ENCODE measurements around the gene MOGAT3.

Gene MOGAT3

DNA sequence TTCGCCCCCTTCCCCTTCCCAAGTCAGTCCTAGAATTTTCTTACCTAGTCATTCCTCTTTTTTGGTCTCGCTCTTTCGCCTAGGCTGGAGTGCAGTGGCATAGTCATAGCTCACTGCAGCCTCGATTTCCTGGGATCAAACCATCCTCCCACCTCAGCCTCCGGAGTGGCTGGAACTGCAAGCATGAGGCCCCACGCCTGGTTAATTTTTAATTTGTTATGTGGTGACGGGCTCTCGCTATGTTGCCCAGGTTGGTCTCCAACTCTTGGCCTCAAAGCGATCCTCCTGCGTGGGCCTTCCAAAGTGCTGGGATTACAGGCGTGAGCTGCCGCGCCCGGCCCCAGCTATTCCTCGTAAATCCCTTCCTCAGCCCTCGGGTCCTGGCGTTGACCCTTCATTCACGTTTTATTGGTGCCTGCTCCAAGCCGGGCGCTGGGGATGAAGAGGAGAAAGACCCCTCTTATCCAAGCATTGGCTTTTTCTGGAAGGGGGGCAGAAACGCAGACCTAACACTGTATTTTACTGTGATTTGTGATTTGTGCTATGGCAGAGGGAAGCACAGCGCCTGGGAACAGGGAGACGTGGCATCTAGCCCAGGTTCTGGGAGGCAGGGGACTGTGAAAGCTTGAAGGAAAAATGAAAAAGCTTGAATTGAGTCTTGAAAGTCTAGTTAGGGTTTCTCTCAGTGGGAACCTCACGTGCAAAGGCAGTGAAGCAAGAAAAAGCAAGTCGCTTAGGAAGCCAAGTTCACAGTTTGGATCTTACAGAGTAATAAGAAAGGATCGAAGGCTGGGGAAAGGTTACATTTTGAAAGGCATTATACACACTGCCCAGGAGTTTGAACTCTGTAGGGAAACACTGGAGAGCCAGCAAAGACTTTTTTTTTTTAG, 17.6 kb upstream of the MOGAT3 start:
- WGBS (ENCODE audit: extremely low coverage, insufficient coverage, low lambda C conversion rate), result no CpG with 5 or more reads among the region's 26 CpGs

DNA sequence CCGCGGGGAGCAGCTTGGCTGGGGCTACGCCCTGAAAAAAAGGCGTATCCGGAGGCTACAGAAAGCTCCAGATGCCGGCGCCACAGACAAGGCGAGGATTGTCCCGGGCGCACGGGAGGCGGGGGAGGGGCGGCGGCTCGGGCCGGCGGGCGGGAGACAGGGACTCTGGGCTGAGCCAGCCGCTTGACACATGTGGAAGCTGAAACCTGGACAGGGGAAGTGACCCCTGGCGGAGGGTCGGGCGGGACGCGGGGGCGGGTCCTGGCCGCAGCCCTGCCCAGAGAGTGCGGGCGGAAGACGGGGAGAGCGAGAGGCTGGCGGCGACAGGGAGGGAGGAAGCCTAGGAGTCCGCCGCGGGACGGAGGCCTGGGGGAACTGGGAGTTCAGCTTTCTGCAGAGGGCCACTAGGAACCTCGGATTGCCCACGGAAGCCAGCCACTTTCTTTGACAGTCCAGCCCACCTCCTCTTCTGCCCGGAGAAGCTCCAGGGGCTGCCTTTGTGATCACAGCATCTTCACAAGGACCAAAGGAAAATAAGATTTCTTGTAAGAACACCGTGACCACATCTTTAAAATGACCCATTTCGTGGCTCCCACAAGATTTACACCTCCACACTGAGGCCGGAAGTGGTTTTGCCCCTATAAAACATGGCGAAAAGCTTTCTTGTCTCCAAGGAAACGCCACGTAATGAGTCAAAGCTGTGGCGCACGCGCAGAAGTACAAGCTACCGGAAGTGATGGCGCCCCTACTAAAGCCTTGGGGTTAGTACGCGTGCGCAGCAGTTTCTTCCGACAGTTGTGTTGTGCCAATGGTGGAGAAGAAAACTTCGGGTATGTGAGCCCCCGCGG, 16.8 kb upstream of the MOGAT3 start, which contains the start of the genes PLOD3 and ZNHIT1:
Gene PLOD3 (minus strand): TSS at position 194 of the 848 bp plus-strand sequence. CDS start 307 bp downstream, outside the sequence.
Gene ZNHIT1 (plus strand): TSS at position 778 of the 848 bp plus-strand sequence. CDS start 31 bp downstream, at position 809.
- H3K36me3 ChIP-seq (ENCODE audit: control insufficient read depth, insufficient read depth, low read length), result no peaks in the 10 kb centered on the region
- H4K5ac ChIP-seq (ENCODE audit: low read length), result no peak within 1 kb of the TSS
- H3K4me2 ChIP-seq (ENCODE audit: low read length), result peak within 1 kb of the TSS; percentile 97
- H3K27ac ChIP-seq (ENCODE audit: low read depth, low read length), result peak within 1 kb of the TSS; percentile 72
- peak within 1 kb of the TSS; percentile 42 for H3K18ac ChIP-seq (ENCODE audit: low read length)
- H3K4ac ChIP-seq (ENCODE audit: low read depth, low read length), result peak within 1 kb of the TSS; percentile 60
- peak within 1 kb of the TSS; percentile 74 for H3K4me3 ChIP-seq (ENCODE audit: low read length)
- no peaks in the 10 kb centered on the region for H3K27me3 ChIP-seq (ENCODE audit: insufficient read depth, low read length, poor library complexity)
- H2BK15ac ChIP-seq (replicated peaks; ENCODE audit: low read depth), result no peak within 1 kb of the TSS
- H2AK5ac ChIP-seq (ENCODE audit: low read length), result no peak within 1 kb of the TSS
- peaks cover 12% of the 10 kb centered on the region for H3K79me1 ChIP-seq (ENCODE audit: low read length)
- H3K4me1 ChIP-seq (ENCODE audit: control insufficient read depth, low read depth, low read length), result no peaks in the 10 kb centered on the region
- no CpG with 5 or more reads among the region's 57 CpGs for WGBS (ENCODE audit: extremely low coverage, insufficient coverage, low lambda C conversion rate)
- no peak within 1 kb of the TSS for H4K8ac ChIP-seq (ENCODE audit: low read depth, low read length)
- H2BK120ac ChIP-seq (ENCODE audit: low read depth, low read length), result no peak within 1 kb of the TSS
- peak within 1 kb of the TSS; percentile 86 for H3K9ac ChIP-seq (ENCODE audit: low read length)
- H2BK5ac ChIP-seq (ENCODE audit: low read length), result peak within 1 kb of the TSS; percentile 70
- peak; percentile 99 for DNase-seq
- H3K23ac ChIP-seq (ENCODE audit: low read length), result no peak within 1 kb of the TSS
- H3K79me2 ChIP-seq (ENCODE audit: control insufficient read depth, insufficient read depth, low read length), result peaks cover 5% of the 10 kb centered on the region
- H3K56ac ChIP-seq (ENCODE audit: low read length), result peak within 1 kb of the TSS; percentile 92

More for the DNA sequence above, 17.6 kb upstream of the MOGAT3 start:
- no peak overlapping the region for H4K5ac ChIP-seq (ENCODE audit: low read length)
- H3K36me3 ChIP-seq (ENCODE audit: control insufficient read depth, insufficient read depth, low read length), result no peaks in the 10 kb centered on the region
- no peaks in the 10 kb centered on the region for H3K27me3 ChIP-seq (ENCODE audit: insufficient read depth, low read length, poor library complexity)
- peak overlapping the region; percentile 97 for H3K4me2 ChIP-seq (ENCODE audit: low read length)
- H3K4me3 ChIP-seq (ENCODE audit: low read length), result peak overlapping the region; percentile 74
- no peak overlapping the region for H3K27ac ChIP-seq (ENCODE audit: low read depth, low read length)
- H3K18ac ChIP-seq (ENCODE audit: low read length), result no peak overlapping the region
- H3K4ac ChIP-seq (ENCODE audit: low read depth, low read length), result no peak overlapping the region
- no peak overlapping the region for H4K8ac ChIP-seq (ENCODE audit: low read depth, low read length)
- H2BK15ac ChIP-seq (replicated peaks; ENCODE audit: low read depth), result no peak overlapping the region
- H3K23ac ChIP-seq (ENCODE audit: low read length), result no peak overlapping the region
- peaks cover 13% of the 10 kb centered on the region for H3K79me1 ChIP-seq (ENCODE audit: low read length)
- DNase-seq, result no peak
- H2BK5ac ChIP-seq (ENCODE audit: low read length), result no peak overlapping the region
- no peaks in the 10 kb centered on the region for H3K4me1 ChIP-seq (ENCODE audit: control insufficient read depth, low read depth, low read length)
- H2BK120ac ChIP-seq (ENCODE audit: low read depth, low read length), result no peak overlapping the region
- H3K9ac ChIP-seq (ENCODE audit: low read length), result peak overlapping the region; percentile 78
- no peak overlapping the region for H2AK5ac ChIP-seq (ENCODE audit: low read length)
- H3K79me2 ChIP-seq (ENCODE audit: control insufficient read depth, insufficient read depth, low read length), result peaks cover 5% of the 10 kb centered on the region
- peak overlapping the region; percentile 89 for H3K56ac ChIP-seq (ENCODE audit: low read length)

DNA sequence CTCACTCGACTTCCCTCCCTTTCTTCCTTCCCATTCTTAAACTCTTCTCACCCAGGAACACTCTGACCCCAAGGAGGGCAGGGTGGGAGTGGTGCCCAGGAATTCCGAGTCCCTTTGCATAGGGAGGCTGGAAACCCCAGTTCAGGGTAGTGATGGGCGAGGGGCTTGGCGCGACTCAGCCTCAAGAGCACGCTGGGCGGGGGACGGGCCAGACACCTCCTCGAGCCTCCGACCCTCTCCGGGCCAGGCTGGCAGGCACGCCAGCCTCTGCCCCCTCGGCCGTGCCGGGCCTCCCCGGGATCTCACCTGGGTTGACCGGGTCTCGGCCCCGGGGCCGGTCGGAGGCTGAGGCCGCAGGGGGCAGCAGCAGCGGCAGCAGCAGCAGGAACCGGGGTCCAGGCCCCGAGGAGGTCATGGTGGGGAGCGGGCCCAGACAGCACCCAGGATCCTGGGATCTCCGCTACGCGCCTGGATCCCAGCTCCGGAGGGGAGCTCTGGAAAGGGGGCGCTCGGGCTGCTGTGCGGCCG, 16.1 kb upstream of the MOGAT3 start:
- DNase-seq, result no peak
- Histone ChIP-seq H3K9ac (ENCODE audit: low read length) (peak overlapping the region; percentile 73), H3K18ac (ENCODE audit: low read length) (no peak overlapping the region), H3K79me2 (ENCODE audit: control insufficient read depth, insufficient read depth, low read length) (peaks cover 5% of the 10 kb centered on the region), H3K4me3 (ENCODE audit: low read length) (peak overlapping the region; percentile 51), H3K4me1 (ENCODE audit: control insufficient read depth, low read depth, low read length) (no peaks in the 10 kb centered on the region), H2AK5ac (ENCODE audit: low read length) (no peak overlapping the region), H3K27me3 (ENCODE audit: insufficient read depth, low read length, poor library complexity) (no peaks in the 10 kb centered on the region), H3K36me3 (ENCODE audit: control insufficient read depth, insufficient read depth, low read length) (no peaks in the 10 kb centered on the region), H3K79me1 (ENCODE audit: low read length) (peaks cover 12% of the 10 kb centered on the region), H4K8ac (ENCODE audit: low read depth, low read length) (no peak overlapping the region), H2BK120ac (ENCODE audit: low read depth, low read length) (no peak overlapping the region), H2BK15ac (replicated peaks; ENCODE audit: low read depth) (no peak overlapping the region), H3K23ac (ENCODE audit: low read length) (no peak overlapping the region), H2BK5ac (ENCODE audit: low read length) (no peak overlapping the region), H3K4me2 (ENCODE audit: low read length) (peak overlapping the region; percentile 35), H3K4ac (ENCODE audit: low read depth, low read length) (no peak overlapping the region), H3K56ac (ENCODE audit: low read length) (peak overlapping the region; percentile 92), H4K5ac (ENCODE audit: low read length) (no peak overlapping the region), H3K27ac (ENCODE audit: low read depth, low read length) (peak overlapping the region; percentile 45)
- WGBS (ENCODE audit: extremely low coverage, insufficient coverage, low lambda C conversion rate), result no CpG with 5 or more reads among the region's 34 CpGs

DNA sequence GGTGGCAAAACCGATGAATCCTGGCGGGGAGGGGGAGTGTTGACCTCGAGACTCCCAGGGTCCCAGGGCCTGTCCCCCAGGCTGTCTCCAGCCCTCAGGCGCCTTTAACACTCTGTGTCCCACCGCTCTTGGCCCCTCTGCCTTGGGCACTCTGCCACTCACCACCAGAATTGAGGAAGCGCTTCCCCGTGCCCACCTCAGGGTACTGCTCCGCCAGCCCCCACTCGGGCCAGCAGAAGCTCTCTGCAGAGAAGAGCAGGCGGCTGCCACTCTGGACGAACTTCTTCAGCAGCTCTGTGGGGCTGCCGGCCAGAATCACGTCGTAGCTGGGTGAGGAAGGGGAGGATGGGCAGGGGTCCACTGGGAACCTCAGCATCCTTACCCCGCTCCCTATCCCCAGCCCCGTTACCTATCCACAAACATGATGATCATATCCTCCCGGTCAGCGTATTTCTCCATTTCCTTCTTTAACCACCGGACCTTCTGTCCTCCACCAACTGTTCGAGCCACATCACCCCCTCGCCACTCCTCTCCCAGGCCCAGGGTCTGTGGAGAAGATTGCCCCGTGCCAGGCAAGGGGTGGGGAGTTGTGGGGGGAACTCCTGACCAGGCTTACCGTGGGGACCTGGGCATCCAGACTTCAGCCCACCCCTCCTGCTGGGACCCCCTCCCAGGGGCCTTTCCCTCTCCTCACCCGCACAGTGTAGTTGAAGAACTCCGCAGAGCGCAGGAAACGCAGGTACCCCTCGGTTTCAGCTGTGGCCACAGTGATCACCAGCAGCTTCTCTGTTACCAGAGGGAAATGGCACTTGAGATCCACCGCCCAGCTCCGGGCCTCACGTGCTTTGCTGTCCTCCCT, 15.4 kb upstream of the MOGAT3 start:
- Histone ChIP-seq H4K5ac (ENCODE audit: low read length) (no peak overlapping the region), H2BK120ac (ENCODE audit: low read depth, low read length) (no peak overlapping the region), H4K8ac (ENCODE audit: low read depth, low read length) (no peak overlapping the region), H3K27me3 (ENCODE audit: insufficient read depth, low read length, poor library complexity) (no peaks in the 10 kb centered on the region), H3K79me2 (ENCODE audit: control insufficient read depth, insufficient read depth, low read length) (peaks cover 5% of the 10 kb centered on the region), H3K36me3 (ENCODE audit: control insufficient read depth, insufficient read depth, low read length) (no peaks in the 10 kb centered on the region), H3K18ac (ENCODE audit: low read length) (no peak overlapping the region), H3K79me1 (ENCODE audit: low read length) (peaks cover 12% of the 10 kb centered on the region), H3K9ac (ENCODE audit: low read length) (peak overlapping the region; percentile 73), H3K4me1 (ENCODE audit: control insufficient read depth, low read depth, low read length) (no peaks in the 10 kb centered on the region), H2BK15ac (replicated peaks; ENCODE audit: low read depth) (no peak overlapping the region), H3K27ac (ENCODE audit: low read depth, low read length) (no peak overlapping the region), H3K4me2 (ENCODE audit: low read length) (peak overlapping the region; percentile 35), H3K23ac (ENCODE audit: low read length) (no peak overlapping the region), H3K56ac (ENCODE audit: low read length) (peak overlapping the region; percentile 92), H2BK5ac (ENCODE audit: low read length) (no peak overlapping the region), H3K4ac (ENCODE audit: low read depth, low read length) (no peak overlapping the region), H3K4me3 (ENCODE audit: low read length) (peak overlapping the region; percentile 51), H2AK5ac (ENCODE audit: low read length) (no peak overlapping the region)
- DNase-seq, result no peak
- no CpG with 5 or more reads among the region's 31 CpGs for WGBS (ENCODE audit: extremely low coverage, insufficient coverage, low lambda C conversion rate)

DNA sequence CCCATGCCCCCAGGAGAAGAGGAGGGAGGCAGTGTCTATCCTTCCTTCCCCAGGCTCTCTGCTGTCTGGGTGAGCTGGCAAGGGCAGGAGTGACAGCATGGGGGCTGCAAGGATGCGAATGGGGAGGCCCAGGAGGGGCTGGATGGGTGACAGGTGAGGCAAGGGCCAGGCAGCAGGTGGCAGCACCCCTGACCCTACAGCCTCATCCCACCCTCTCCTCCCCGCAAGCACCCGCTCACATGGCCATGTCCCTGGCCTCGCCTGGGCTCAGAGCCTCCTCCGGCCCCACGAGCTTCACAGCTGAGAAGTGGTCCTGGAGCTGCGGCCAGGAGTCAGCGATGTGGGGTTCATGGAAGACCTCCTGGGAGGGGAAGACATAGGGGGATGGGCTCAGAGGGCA, 11.2 kb upstream of the MOGAT3 start:
- H2BK120ac ChIP-seq (ENCODE audit: low read depth, low read length), result no peak overlapping the region
- no peak overlapping the region for H3K4me2 ChIP-seq (ENCODE audit: low read length)
- H4K8ac ChIP-seq (ENCODE audit: low read depth, low read length), result no peak overlapping the region
- H3K27me3 ChIP-seq (ENCODE audit: insufficient read depth, low read length, poor library complexity), result no peaks in the 10 kb centered on the region
- no peak overlapping the region for H4K5ac ChIP-seq (ENCODE audit: low read length)
- H3K79me1 ChIP-seq (ENCODE audit: low read length), result peaks cover 2% of the 10 kb centered on the region
- H3K9ac ChIP-seq (ENCODE audit: low read length), result no peak overlapping the region
- DNase-seq, result no peak
- no peak overlapping the region for H2AK5ac ChIP-seq (ENCODE audit: low read length)
- no peak overlapping the region for H3K27ac ChIP-seq (ENCODE audit: low read depth, low read length)
- H3K36me3 ChIP-seq (ENCODE audit: control insufficient read depth, insufficient read depth, low read length), result peaks cover 1% of the 10 kb centered on the region
- H2BK15ac ChIP-seq (replicated peaks; ENCODE audit: low read depth), result no peak overlapping the region
- H3K4me3 ChIP-seq (ENCODE audit: low read length), result no peak overlapping the region
- H3K56ac ChIP-seq (ENCODE audit: low read length), result no peak overlapping the region
- no peak overlapping the region for H2BK5ac ChIP-seq (ENCODE audit: low read length)
- WGBS (ENCODE audit: extremely low coverage, insufficient coverage, low lambda C conversion rate), result no CpG with 5 or more reads among the region's 8 CpGs
- no peak overlapping the region for H3K23ac ChIP-seq (ENCODE audit: low read length)
- H3K4me1 ChIP-seq (ENCODE audit: control insufficient read depth, low read depth, low read length), result no peaks in the 10 kb centered on the region
- no peak overlapping the region for H3K4ac ChIP-seq (ENCODE audit: low read depth, low read length)
- no peak overlapping the region for H3K18ac ChIP-seq (ENCODE audit: low read length)
- no peaks in the 10 kb centered on the region for H3K79me2 ChIP-seq (ENCODE audit: control insufficient read depth, insufficient read depth, low read length)

Measured in mesendoderm (in vitro differentiated cells).